Neutrophil (primary cell): Measurements from ENCODE around the gene COX6B1.
"Not testable (repeated sequence)": the region's sequence is repeated elsewhere in the genome, so short reads cannot be mapped to it uniquely, and the experiment has no call there.

Experiments used
- H3K27ac ChIP-seq: fragments of 200-600 bp; sonication (generic); 2 replicates; pipeline ENCODE4 v1.5.1; 2016; ENCODE audit warnings: mild to moderate bottlenecking, moderate library complexity
- H3K27me3 ChIP-seq: fragments of 200-600 bp; sonication (generic); 2 replicates; pipeline ENCODE4 v1.6.0; 2016; ENCODE audit warnings: mild to moderate bottlenecking
- H3K36me3 ChIP-seq: fragments of 200-600 bp; sonication (generic); 2 replicates; pipeline ENCODE4 v1.5.1; 2017
- H3K4me1 ChIP-seq, 2 experiments: fragments of 200-600 bp in 1 of 2; sonication (generic) in 1 of 2; 1 replicate in 1 of 2; 2 replicates in 1 of 2; pipeline versions ENCODE4 v1.5.1 to v1.6.1; 2013 to 2016; ENCODE audit warnings: low read depth in 1 of 2, low read length in 1 of 2, mild to moderate bottlenecking in 1 of 2, moderate library complexity in 1 of 2; ENCODE audit not compliant: control insufficient read depth in 1 of 2, insufficient read depth in 1 of 2
- H3K4me3 ChIP-seq, 2 experiments: fragments of 200-600 bp in 1 of 2; sonication (generic) in 1 of 2; 1 replicate in 1 of 2; 2 replicates in 1 of 2; pipeline ENCODE4 v1.5.1; 2013 to 2016; ENCODE audit warnings: low read depth in 1 of 2, low read length in 1 of 2, mild to moderate bottlenecking in 1 of 2, moderate library complexity in 1 of 2
- H3K9me3 ChIP-seq: fragments of 200-600 bp; sonication (generic); 2 replicates; pipeline ENCODE4 v1.5.1; 2016
- CTCF ChIP-seq: fragments of 200-600 bp; sonication (generic); IDR thresholded peaks from 2 replicates; pipeline ENCODE4 v1.5.1; 2016; ENCODE audit warnings: antibody characterized with exemption

COX6B1 gene

GRCh38 chr19:35689836-35690235, 41.7 kb downstream of the COX6B1 start:
- TF ChIP-seq CTCF: no peak
- Histone ChIP-seq H3K9me3 (no peaks in the 10 kb centered on the region), H3K36me3 (no peaks in the 10 kb centered on the region), H3K27me3 (peaks cover 3% of the 10 kb centered on the region), H3K27ac (no peak overlapping the region), H3K4me1 (no peaks in the 10 kb centered on the region), H3K4me3 (no peak overlapping the region)

GRCh38 chr19:35691106-35691505, 43.0 kb downstream of the COX6B1 start:
- H3K36me3 ChIP-seq, H3K4me3 ChIP-seq, H3K4me1 ChIP-seq, H3K9me3 ChIP-seq, H3K27ac ChIP-seq, H3K27me3 ChIP-seq: not testable (repeated sequence)

DNA sequence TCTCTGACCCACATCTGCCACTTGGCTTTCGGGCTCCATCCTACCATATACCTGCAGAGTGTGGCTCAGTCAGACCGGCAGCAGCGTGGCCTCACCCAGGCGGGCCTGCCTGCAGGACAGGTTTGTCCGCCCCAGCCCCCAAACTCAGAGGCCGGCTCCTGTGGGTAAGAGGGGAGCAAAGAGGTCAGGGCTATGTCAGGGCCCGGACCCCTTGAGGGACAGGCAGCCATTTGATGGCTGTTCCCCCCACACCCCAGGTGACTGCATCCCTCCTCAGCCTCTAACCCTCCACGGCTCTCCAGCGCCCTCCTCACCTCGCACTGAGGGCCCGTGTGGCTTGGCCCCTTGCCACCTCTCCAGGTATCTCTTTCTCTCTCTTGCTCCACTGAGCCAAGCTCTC, 43.9 kb downstream of the COX6B1 start:
- Histone ChIP-seq H3K36me3 (no peaks in the 10 kb centered on the region), H3K4me1 (no peaks in the 10 kb centered on the region), H3K27me3 (peaks cover 3% of the 10 kb centered on the region), H3K9me3 (no peaks in the 10 kb centered on the region), H3K4me3 (no peak overlapping the region), H3K27ac (no peak overlapping the region)
- no peak for TF ChIP-seq CTCF

- Histone ChIP-seq H3K4me1 (no peaks in the 10 kb centered on the region), H3K9me3 (no peaks in the 10 kb centered on the region), H3K27me3 (peaks cover 3% of the 10 kb centered on the region), H3K4me3 (no peak overlapping the region), H3K27ac (no peak overlapping the region), H3K36me3 (no peaks in the 10 kb centered on the region)
- no peak for TF ChIP-seq CTCF
Measured at GRCh38 chr19:35693422-35693821, 45.3 kb downstream of the COX6B1 start.

GRCh38 chr19:35693835-35694599, 45.9 kb downstream of the COX6B1 start:
- Histone ChIP-seq H3K36me3 (no peaks in the 10 kb centered on the region), H3K4me1 (no peaks in the 10 kb centered on the region), H3K4me3 (no peak overlapping the region), H3K27me3 (peaks cover 3% of the 10 kb centered on the region), H3K27ac (no peak overlapping the region), H3K9me3 (no peaks in the 10 kb centered on the region)
- peak; percentile 86 for TF ChIP-seq CTCF

DNA sequence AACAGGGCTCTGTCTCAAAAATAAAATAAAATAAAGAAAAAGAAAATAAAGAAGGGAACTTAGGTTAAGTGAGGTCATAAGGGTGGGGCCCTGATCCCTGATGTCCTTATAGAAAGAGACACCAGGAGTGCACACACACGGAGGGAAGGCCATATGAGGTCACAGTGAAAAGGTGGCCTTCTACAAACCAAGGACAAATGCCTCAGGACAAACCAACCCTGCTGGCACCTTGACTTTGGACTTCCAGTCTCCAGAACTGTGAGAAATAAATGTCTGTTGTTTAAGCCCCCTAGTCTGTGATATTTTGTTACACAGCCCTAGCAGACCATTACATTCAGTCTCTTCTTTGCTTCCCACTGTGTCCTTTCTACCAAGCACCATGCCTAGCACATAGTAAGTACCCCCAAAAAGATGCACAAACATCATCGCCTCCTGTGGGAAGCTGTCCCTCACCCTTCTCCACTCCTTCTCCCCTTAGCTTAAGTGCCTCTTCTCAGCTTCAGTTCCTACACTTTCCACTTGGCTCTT, 47.8 kb downstream of the COX6B1 start:
- TF ChIP-seq CTCF: no peak

More for the DNA sequence above, 47.8 kb downstream of the COX6B1 start:
- H3K27me3 ChIP-seq: peaks cover 11% of the 10 kb centered on the region
- no peaks in the 10 kb centered on the region for H3K9me3 ChIP-seq
- no peak overlapping the region for H3K27ac ChIP-seq
- no peaks in the 10 kb centered on the region for H3K4me1 ChIP-seq
- no peak overlapping the region for H3K4me3 ChIP-seq
- no peaks in the 10 kb centered on the region for H3K36me3 ChIP-seq
